AG04450 (cell line): ENCODE results near the gene CLEC9A. TPM values are rescaled to one million over a fixed set of nuclear protein-coding genes. Genes with fewer than 3 reads are reported as not detected.
"Not testable (repeated sequence)": the region's sequence is repeated elsewhere in the genome, so short reads cannot be mapped to it uniquely, and the experiment has no call there.

Experiments used
- CTCF ChIA-PET: fragments of 300-600, 350-600 bp; formaldehyde crosslinking; extraction: SDS; loops from one replicate; lab custom pipeline; 2022; ENCODE audit warnings: antibody characterized with exemption, inconsistent platforms; lab: Charles Lee
- POLR2A ChIA-PET: fragments of 350-600 bp; formaldehyde crosslinking; extraction: SDS; loops from one replicate; lab custom pipeline; 2021; ENCODE audit warnings: antibody characterized with exemption, inconsistent platforms; lab: Yijun Ruan, JAX
- DNase-seq: peaks from one replicate; pipeline ENCODE4 v3.0.0-alpha.2; 2011; ENCODE audit warnings: low read depth, low spot score
- H3K27ac ChIP-seq: one replicate; pipeline ENCODE4 v1.5.1; 2012; ENCODE audit warnings: low read depth, low read length, control low read depth
- H3K27me3 ChIP-seq: one replicate; pipeline ENCODE4 v1.6.0; 2012; ENCODE audit warnings: low read length; ENCODE audit not compliant: control insufficient read depth, insufficient read depth
- H3K4me3 ChIP-seq: 2 replicates; pipeline ENCODE4 v1.5.1; 2011; ENCODE audit warnings: mild to moderate bottlenecking, low read depth, low read length, control low read depth
- H3K9me3 ChIP-seq: 2 replicates; pipeline ENCODE4 v1.5.1; 2012; ENCODE audit warnings: low read length; ENCODE audit not compliant: control insufficient read depth, insufficient read depth
- CTCF ChIP-seq: IDR thresholded peaks from 2 replicates; pipeline ENCODE4 v1.5.1; 2011; ENCODE audit warnings: low read depth, low read length, control low read depth, inconsistent platforms
- polyA plus RNA-seq: library from polyadenylated mRNA; depleted of rRNA; stranded (reverse); fragments of >200 nt; gene quantifications from 2 replicates; pipeline ENCODE4 v1.2.3, GENCODE V29; 2011

Gene CLEC9A
- polyA plus RNA-seq, 1 experiment = not detected

GRCh38 chr12:10025236-10025635 is 5.2 kb upstream of the CLEC9A start:
- ChIA-PET POLR2A (no interaction called here), CTCF (interaction anchor here (1.2 kb wide), 1 partner anchor 14 kb away, joined by 3 read pairs; no protein-coding TSS in a partner anchor)
- Histone ChIP-seq H3K9me3 (peaks cover under 1% of the 10 kb centered on the region; the same call in 1 of the 2 replicates), H3K27ac (no peak overlapping the region), H3K4me3 (no peak overlapping the region), H3K27me3 (no peaks in the 10 kb centered on the region)
- no peak for DNase-seq
- TF ChIP-seq CTCF = no peak

- CTCF ChIA-PET = interaction anchor here (1.3 kb wide), 1 partner anchor 209 kb away, joined by 5 read pairs; no protein-coding TSS in a partner anchor
- not testable (repeated sequence) for H3K27ac ChIP-seq
Measured at GRCh38 chr12:10026666-10027065, 3.8 kb upstream of the CLEC9A start.

GRCh38 chr12:10027311-10027710 is 3.2 kb upstream of the CLEC9A start:
- H3K4me3 ChIP-seq = no peak overlapping the region
- TF ChIP-seq CTCF = no peak
- H3K27me3 ChIP-seq = no peaks in the 10 kb centered on the region
- no peak for DNase-seq
- POLR2A ChIA-PET = no interaction called here
- H3K9me3 ChIP-seq = peaks cover 4% of the 10 kb centered on the region; the same call in 1 of the 2 replicates
- H3K27ac ChIP-seq = no peak overlapping the region
- CTCF ChIA-PET = interaction anchor here (1.0 to 1.3 kb wide), 2 partner anchors 113 to 209 kb away, joined by 3 to 5 read pairs; no protein-coding TSS in a partner anchor

More at GRCh38 chr12:10026666-10027065, 3.8 kb upstream of the CLEC9A start:
- H3K4me3 ChIP-seq, H3K9me3 ChIP-seq, POLR2A ChIA-PET, H3K27me3 ChIP-seq, DNase-seq: not testable (repeated sequence)

- DNase-seq = no peak
- H3K4me3 ChIP-seq = no peak overlapping the region
- no peak for TF ChIP-seq CTCF
- no peak overlapping the region for H3K27ac ChIP-seq
- peaks cover 4% of the 10 kb centered on the region; the same call in 1 of the 2 replicates for H3K9me3 ChIP-seq
- CTCF ChIA-PET = interaction anchor here (1.0 to 1.3 kb wide), 2 partner anchors 112 to 208 kb away, joined by 3 to 5 read pairs; no protein-coding TSS in a partner anchor
- POLR2A ChIA-PET = no interaction called here
- no peaks in the 10 kb centered on the region for H3K27me3 ChIP-seq
Measured at GRCh38 chr12:10027721-10028120, 2.8 kb upstream of the CLEC9A start.

- Histone ChIP-seq H3K9me3 (peaks cover 4% of the 10 kb centered on the region; the same call in 1 of the 2 replicates), H3K27ac (peak overlapping the region; percentile 40), H3K27me3 (no peaks in the 10 kb centered on the region), H3K4me3 (no peak overlapping the region)
- no peak for DNase-seq
- POLR2A ChIA-PET = interaction anchor here (1.2 kb wide), 1 partner anchor 21 kb away, joined by 6 read pairs; no protein-coding TSS in a partner anchor
- CTCF ChIA-PET = interaction anchor here (1.4 to 2.7 kb wide), 3 partner anchors 21 to 280 kb away, joined by 6 to 15 read pairs (median 13); partner anchors contain the start of gene CLEC12B
- TF ChIP-seq CTCF = no peak
Measured at GRCh38 chr12:10031321-10031720, 839 bp downstream of the CLEC9A start.
